ENCODE data around the gene PPP1R14C.

DNA sequence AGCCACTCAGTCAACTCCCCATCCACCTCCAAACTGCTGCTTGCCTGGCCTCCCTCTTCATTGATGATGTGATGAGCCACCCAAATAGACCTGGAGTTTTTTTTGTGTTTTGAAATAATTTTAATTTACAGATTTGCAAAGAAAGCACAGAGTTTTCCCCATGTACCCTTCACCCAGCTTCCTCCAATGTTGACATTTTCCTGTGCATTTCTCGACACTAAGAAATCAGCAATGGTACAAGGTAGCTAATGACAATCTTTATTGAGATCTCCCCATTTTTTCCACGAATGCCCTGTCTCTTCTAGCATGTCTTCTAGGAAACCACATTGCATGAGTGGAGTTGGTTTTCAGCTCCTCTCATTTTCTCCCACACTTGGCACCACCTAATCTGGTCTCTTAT, 30.1 kb downstream of the PPP1R14C start:
- TF ChIP-seq EZH2 (IDR thresholded peaks at IDR 0.05; ENCODE audit: insufficient read depth, poor library complexity, severe bottlenecking) (no peak), EZH2phosphoT487 (IDR thresholded peaks at IDR 0.05; ENCODE audit: insufficient read depth, low read depth) (no peak)

All from GM23248 (cell line).